Type B pancreatic cell (in vitro differentiated cells): ENCODE measurements around the gene APAF1. TPM values are rescaled to one million over a fixed set of nuclear protein-coding genes. Genes with fewer than 3 reads are reported as not detected.

Experiments
- DNase-seq: peaks from one replicate; pipeline ENCODE4 v3.0.0; 2021; ENCODE audit warnings: mixed read lengths; ENCODE audit not compliant: unreplicated experiment; ENCODE audit errors: extremely low spot score
- H3K27ac Mint-ChIP-seq: 2 replicates; pipeline ENCODE4 v1.8.0; 2021; ENCODE audit warnings: mild to moderate bottlenecking, mixed read lengths
- H3K27me3 Mint-ChIP-seq: 2 replicates; pipeline ENCODE4 v1.8.0; 2021; ENCODE audit warnings: mixed read lengths
- H3K36me3 Mint-ChIP-seq: 2 replicates; pipeline ENCODE4 v1.8.0; 2021; ENCODE audit warnings: mixed read lengths
- H3K4me1 Mint-ChIP-seq: one replicate; pipeline ENCODE4 v1.8.0; 2021; ENCODE audit warnings: mixed read lengths; ENCODE audit not compliant: unreplicated experiment
- H3K4me3 Mint-ChIP-seq: 2 replicates; pipeline ENCODE4 v1.8.0; 2021; ENCODE audit warnings: mild to moderate bottlenecking, mixed read lengths
- H3K9me3 Mint-ChIP-seq: 2 replicates; pipeline ENCODE4 v1.8.0; 2021; ENCODE audit warnings: mixed read lengths
- total RNA-seq: library from RNA; stranded (reverse); gene quantifications from 2 replicates; pipeline ENCODE4 v1.2.1, GENCODE V29; 2021; ENCODE audit warnings: low replicate concordance
- TF ChIP-seq, protein P1 (sequence below): fragments of 200-600 bp; sonication (generic); conservative IDR thresholded peaks from 2 replicates; pipeline ENCODE4 v1.5.0; 2021; ENCODE audit warnings: antibody characterized with exemption, mild to moderate bottlenecking

Gene APAF1
- total RNA-seq, 1 donor from 2014 or later: 21.7 TPM

- H3K27ac Mint-ChIP-seq: no peak overlapping the region
- H3K36me3 Mint-ChIP-seq: peaks cover 6% of the 10 kb centered on the region
- H3K27me3 Mint-ChIP-seq: no peaks in the 10 kb centered on the region
- TF ChIP-seq, protein P1, sequence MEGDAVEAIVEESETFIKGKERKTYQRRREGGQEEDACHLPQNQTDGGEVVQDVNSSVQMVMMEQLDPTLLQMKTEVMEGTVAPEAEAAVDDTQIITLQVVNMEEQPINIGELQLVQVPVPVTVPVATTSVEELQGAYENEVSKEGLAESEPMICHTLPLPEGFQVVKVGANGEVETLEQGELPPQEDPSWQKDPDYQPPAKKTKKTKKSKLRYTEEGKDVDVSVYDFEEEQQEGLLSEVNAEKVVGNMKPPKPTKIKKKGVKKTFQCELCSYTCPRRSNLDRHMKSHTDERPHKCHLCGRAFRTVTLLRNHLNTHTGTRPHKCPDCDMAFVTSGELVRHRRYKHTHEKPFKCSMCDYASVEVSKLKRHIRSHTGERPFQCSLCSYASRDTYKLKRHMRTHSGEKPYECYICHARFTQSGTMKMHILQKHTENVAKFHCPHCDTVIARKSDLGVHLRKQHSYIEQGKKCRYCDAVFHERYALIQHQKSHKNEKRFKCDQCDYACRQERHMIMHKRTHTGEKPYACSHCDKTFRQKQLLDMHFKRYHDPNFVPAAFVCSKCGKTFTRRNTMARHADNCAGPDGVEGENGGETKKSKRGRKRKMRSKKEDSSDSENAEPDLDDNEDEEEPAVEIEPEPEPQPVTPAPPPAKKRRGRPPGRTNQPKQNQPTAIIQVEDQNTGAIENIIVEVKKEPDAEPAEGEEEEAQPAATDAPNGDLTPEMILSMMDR: no peak
- no peaks in the 10 kb centered on the region for H3K9me3 Mint-ChIP-seq
- no peak overlapping the region for H3K4me3 Mint-ChIP-seq
- DNase-seq: no peak
- H3K4me1 Mint-ChIP-seq: peaks cover 5% of the 10 kb centered on the region
These were observed 32.3 kb upstream of the APAF1 start for GRCh38 chr12:98612696-98613334.

GRCh38 chr12:98618952-98619351, 26.1 kb upstream of the APAF1 start:
- no peaks in the 10 kb centered on the region for H3K9me3 Mint-ChIP-seq
- H3K27ac Mint-ChIP-seq: no peak overlapping the region
- no peak overlapping the region for H3K4me3 Mint-ChIP-seq
- no peaks in the 10 kb centered on the region for H3K4me1 Mint-ChIP-seq
- DNase-seq: no peak
- no peaks in the 10 kb centered on the region for H3K27me3 Mint-ChIP-seq
- H3K36me3 Mint-ChIP-seq: peaks cover under 1% of the 10 kb centered on the region
- TF ChIP-seq, protein P1: no peak

DNA sequence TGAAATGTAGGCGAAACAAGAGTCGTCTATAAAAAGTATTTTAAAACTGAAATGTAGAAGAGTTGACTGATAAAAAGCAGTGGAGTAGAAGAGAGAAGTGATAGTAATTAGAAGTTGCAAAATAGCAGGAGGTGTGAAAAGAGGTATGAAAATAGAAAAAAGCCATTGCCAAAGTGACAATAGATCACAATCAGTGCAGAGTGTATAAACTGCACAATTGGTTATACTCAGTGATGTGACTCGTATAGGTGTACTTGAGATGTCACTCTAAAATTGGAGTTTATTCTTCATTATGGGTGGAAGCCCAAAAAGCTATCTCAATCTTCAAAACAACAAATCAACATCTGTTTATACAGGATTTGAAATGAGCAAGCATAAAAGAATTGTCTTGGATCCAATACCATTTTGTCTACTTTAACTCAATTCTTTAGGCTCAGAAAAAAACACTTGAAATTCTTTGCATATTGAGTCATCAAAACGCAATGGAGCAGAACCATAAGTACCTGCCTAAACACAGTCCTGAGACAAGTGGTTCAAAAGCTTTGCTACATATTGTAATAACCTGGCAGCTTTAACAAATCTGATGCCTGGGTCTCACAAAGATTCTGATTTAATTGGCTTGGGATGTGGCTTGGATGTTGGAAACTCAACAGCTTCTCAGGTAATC, 9.3 kb upstream of the APAF1 start:
- TF ChIP-seq, protein P1: no peak
- H3K9me3 Mint-ChIP-seq: no peaks in the 10 kb centered on the region
- DNase-seq: no peak
- no peak overlapping the region for H3K27ac Mint-ChIP-seq
- no peak overlapping the region for H3K4me3 Mint-ChIP-seq
- no peaks in the 10 kb centered on the region for H3K27me3 Mint-ChIP-seq
- peaks cover 4% of the 10 kb centered on the region for H3K36me3 Mint-ChIP-seq
- no peaks in the 10 kb centered on the region for H3K4me1 Mint-ChIP-seq

DNA sequence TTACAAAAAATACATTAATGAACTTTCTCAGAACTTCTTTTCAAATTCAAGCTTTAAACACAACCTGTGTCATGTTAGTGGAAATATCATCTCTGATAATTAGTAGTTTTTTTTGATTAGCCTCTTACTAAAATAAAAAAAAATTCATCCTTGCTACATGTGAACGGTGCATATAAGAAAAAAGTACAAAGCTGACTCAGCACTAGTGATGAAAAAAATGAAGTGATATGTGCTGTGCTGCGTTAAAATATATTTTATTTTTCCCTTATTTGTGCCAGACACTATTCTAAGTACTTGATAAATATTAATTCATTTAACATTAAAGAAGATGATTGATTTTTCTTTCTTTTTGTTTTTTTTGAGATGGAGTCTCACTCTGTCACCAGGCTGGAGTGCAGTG, 8.0 kb upstream of the APAF1 start:
- Mint-ChIP-seq H3K4me3 (no peak overlapping the region), H3K4me1 (no peaks in the 10 kb centered on the region), H3K36me3 (peaks cover 4% of the 10 kb centered on the region), H3K27me3 (no peaks in the 10 kb centered on the region), H3K9me3 (no peaks in the 10 kb centered on the region), H3K27ac (no peak overlapping the region)
- TF ChIP-seq, protein P1: no peak
- DNase-seq: no peak

DNA sequence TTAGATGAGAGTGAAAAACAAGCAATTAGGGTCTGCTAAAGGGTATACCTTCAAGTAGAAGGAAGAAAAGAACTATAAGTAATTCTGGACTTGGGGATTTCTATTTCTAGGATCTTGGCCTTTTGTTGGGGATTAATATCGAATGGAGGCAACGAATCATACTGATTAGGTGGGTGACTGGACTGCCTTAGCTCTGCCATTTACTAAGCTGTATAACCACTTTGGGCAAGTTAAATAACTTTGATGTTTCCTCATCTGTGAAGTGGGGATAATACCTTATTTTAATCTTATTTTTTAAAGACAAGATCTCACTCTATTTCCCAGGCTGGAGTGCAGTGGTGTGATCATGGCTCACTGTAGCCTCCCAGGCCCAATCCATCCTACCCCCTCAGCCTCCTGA, 7.1 kb upstream of the APAF1 start:
- Mint-ChIP-seq H3K4me1 (no peaks in the 10 kb centered on the region), H3K27ac (no peak overlapping the region), H3K4me3 (no peak overlapping the region), H3K36me3 (peaks cover 2% of the 10 kb centered on the region), H3K27me3 (no peaks in the 10 kb centered on the region), H3K9me3 (no peaks in the 10 kb centered on the region)
- TF ChIP-seq, protein P1: no peak
- no peak for DNase-seq
